Measurements from ENCODE around the gene TFF2.
A peak's percentile ranks its signal among the peaks of the same experiment; 100 is the strongest.

TFF2 gene

GRCh38 chr21:42364304-42364865 lies 13.6 kb upstream of the TFF2 start:
- Mint-ChIP-seq H3K27me3 (peaks cover 4% of the 10 kb centered on the region), H3K9me3 (no peaks in the 10 kb centered on the region), H3K27ac (peak overlapping the region; percentile 3), H3K4me1 (ENCODE audit: low read depth) (peaks cover 14% of the 10 kb centered on the region), H3K36me3 (ENCODE audit: low read depth) (no peaks in the 10 kb centered on the region), H3K4me3 (no peak overlapping the region)

GRCh38 chr21:42363312-42363711 lies 12.5 kb upstream of the TFF2 start:
- Mint-ChIP-seq H3K4me3 (no peak overlapping the region), H3K9me3 (no peaks in the 10 kb centered on the region), H3K36me3 (ENCODE audit: low read depth) (no peaks in the 10 kb centered on the region), H3K27ac (no peak overlapping the region), H3K4me1 (ENCODE audit: low read depth) (peaks cover 13% of the 10 kb centered on the region), H3K27me3 (peaks cover 7% of the 10 kb centered on the region)

GRCh38 chr21:42362700-42363099 lies 11.9 kb upstream of the TFF2 start:
- Mint-ChIP-seq H3K27me3 (peaks cover 7% of the 10 kb centered on the region), H3K27ac (no peak overlapping the region), H3K4me1 (ENCODE audit: low read depth) (peaks cover 9% of the 10 kb centered on the region), H3K4me3 (no peak overlapping the region), H3K9me3 (no peaks in the 10 kb centered on the region), H3K36me3 (ENCODE audit: low read depth) (no peaks in the 10 kb centered on the region)

GRCh38 chr21:42362198-42362597 lies 11.4 kb upstream of the TFF2 start:
- Mint-ChIP-seq H3K9me3 (no peaks in the 10 kb centered on the region), H3K27ac (no peak overlapping the region), H3K27me3 (peaks cover 7% of the 10 kb centered on the region), H3K36me3 (ENCODE audit: low read depth) (no peaks in the 10 kb centered on the region), H3K4me3 (no peak overlapping the region), H3K4me1 (ENCODE audit: low read depth) (peaks cover 9% of the 10 kb centered on the region)

- H3K4me3 Mint-ChIP-seq: no peak overlapping the region
- H3K4me1 Mint-ChIP-seq (ENCODE audit: low read depth): peaks cover 9% of the 10 kb centered on the region
- no peaks in the 10 kb centered on the region for H3K36me3 Mint-ChIP-seq (ENCODE audit: low read depth)
- no peak overlapping the region for H3K27ac Mint-ChIP-seq
- H3K27me3 Mint-ChIP-seq: peaks cover 7% of the 10 kb centered on the region
- no peaks in the 10 kb centered on the region for H3K9me3 Mint-ChIP-seq
Observed at GRCh38 chr21:42361286-42361685, 10.5 kb upstream of the TFF2 start.

- H3K4me3 Mint-ChIP-seq: no peak overlapping the region
- H3K27me3 Mint-ChIP-seq: peaks cover 7% of the 10 kb centered on the region
- H3K4me1 Mint-ChIP-seq (ENCODE audit: low read depth): peaks cover 9% of the 10 kb centered on the region
- peaks cover 3% of the 10 kb centered on the region for H3K9me3 Mint-ChIP-seq
- H3K27ac Mint-ChIP-seq: no peak overlapping the region
- no peaks in the 10 kb centered on the region for H3K36me3 Mint-ChIP-seq (ENCODE audit: low read depth)
Observed at GRCh38 chr21:42360317-42360716, 9.5 kb upstream of the TFF2 start.

GRCh38 chr21:42358937-42359336 lies 8.1 kb upstream of the TFF2 start:
- no peaks in the 10 kb centered on the region for H3K36me3 Mint-ChIP-seq (ENCODE audit: low read depth)
- no peak overlapping the region for H3K27ac Mint-ChIP-seq
- peaks cover 9% of the 10 kb centered on the region for H3K4me1 Mint-ChIP-seq (ENCODE audit: low read depth)
- H3K27me3 Mint-ChIP-seq: peaks cover 7% of the 10 kb centered on the region
- H3K9me3 Mint-ChIP-seq: peaks cover 10% of the 10 kb centered on the region
- H3K4me3 Mint-ChIP-seq: no peak overlapping the region

- Mint-ChIP-seq H3K27me3 (peaks cover 11% of the 10 kb centered on the region), H3K4me3 (no peak overlapping the region), H3K27ac (no peak overlapping the region), H3K36me3 (ENCODE audit: low read depth) (no peaks in the 10 kb centered on the region), H3K9me3 (peaks cover 16% of the 10 kb centered on the region), H3K4me1 (ENCODE audit: low read depth) (peaks cover 8% of the 10 kb centered on the region)
Observed at GRCh38 chr21:42358261-42358660, 7.5 kb upstream of the TFF2 start.

GRCh38 chr21:42357307-42357706 lies 6.5 kb upstream of the TFF2 start:
- Mint-ChIP-seq H3K27me3 (peaks cover 11% of the 10 kb centered on the region), H3K36me3 (ENCODE audit: low read depth) (no peaks in the 10 kb centered on the region), H3K4me3 (no peak overlapping the region), H3K4me1 (ENCODE audit: low read depth) (peaks cover 3% of the 10 kb centered on the region), H3K9me3 (peaks cover 16% of the 10 kb centered on the region), H3K27ac (no peak overlapping the region)

GRCh38 chr21:42356650-42357049 lies 5.9 kb upstream of the TFF2 start:
- peaks cover 16% of the 10 kb centered on the region for H3K9me3 Mint-ChIP-seq
- peaks cover 3% of the 10 kb centered on the region for H3K4me1 Mint-ChIP-seq (ENCODE audit: low read depth)
- H3K27ac Mint-ChIP-seq: no peak overlapping the region
- H3K4me3 Mint-ChIP-seq: no peak overlapping the region
- H3K27me3 Mint-ChIP-seq: peaks cover 8% of the 10 kb centered on the region
- no peaks in the 10 kb centered on the region for H3K36me3 Mint-ChIP-seq (ENCODE audit: low read depth)

- no peak overlapping the region for H3K27ac Mint-ChIP-seq
- H3K9me3 Mint-ChIP-seq: peaks cover 16% of the 10 kb centered on the region
- H3K36me3 Mint-ChIP-seq (ENCODE audit: low read depth): no peaks in the 10 kb centered on the region
- H3K4me1 Mint-ChIP-seq (ENCODE audit: low read depth): peaks cover 3% of the 10 kb centered on the region
- H3K27me3 Mint-ChIP-seq: peaks cover 8% of the 10 kb centered on the region
- no peak overlapping the region for H3K4me3 Mint-ChIP-seq
Observed at GRCh38 chr21:42356046-42356445, 5.3 kb upstream of the TFF2 start.

- no peaks in the 10 kb centered on the region for H3K36me3 Mint-ChIP-seq (ENCODE audit: low read depth)
- no peaks in the 10 kb centered on the region for H3K4me1 Mint-ChIP-seq (ENCODE audit: low read depth)
- no peak overlapping the region for H3K27ac Mint-ChIP-seq
- H3K4me3 Mint-ChIP-seq: no peak overlapping the region
- peaks cover 16% of the 10 kb centered on the region for H3K9me3 Mint-ChIP-seq
- peaks cover 7% of the 10 kb centered on the region for H3K27me3 Mint-ChIP-seq
Observed at GRCh38 chr21:42353623-42354022, 2.8 kb upstream of the TFF2 start.

GRCh38 chr21:42352441-42353095 lies 1.8 kb upstream of the TFF2 start:
- H3K27me3 Mint-ChIP-seq: peaks cover 4% of the 10 kb centered on the region
- peaks cover 16% of the 10 kb centered on the region for H3K9me3 Mint-ChIP-seq
- no peak overlapping the region for H3K4me3 Mint-ChIP-seq
- H3K36me3 Mint-ChIP-seq (ENCODE audit: low read depth): no peaks in the 10 kb centered on the region
- no peaks in the 10 kb centered on the region for H3K4me1 Mint-ChIP-seq (ENCODE audit: low read depth)
- H3K27ac Mint-ChIP-seq: no peak overlapping the region

- Mint-ChIP-seq H3K4me1 (ENCODE audit: low read depth) (no peaks in the 10 kb centered on the region), H3K27me3 (peaks cover 4% of the 10 kb centered on the region), H3K9me3 (peaks cover 16% of the 10 kb centered on the region), H3K27ac (no peak overlapping the region), H3K36me3 (ENCODE audit: low read depth) (no peaks in the 10 kb centered on the region), H3K4me3 (no peak overlapping the region)
Observed at GRCh38 chr21:42351626-42352440, 1.0 kb upstream of the TFF2 start.

GRCh38 chr21:42350318-42350910 lies 380 bp downstream of the TFF2 start:
- Mint-ChIP-seq H3K27ac (no peak overlapping the region), H3K4me1 (ENCODE audit: low read depth) (no peaks in the 10 kb centered on the region), H3K36me3 (ENCODE audit: low read depth) (no peaks in the 10 kb centered on the region), H3K27me3 (peaks cover 4% of the 10 kb centered on the region), H3K9me3 (peaks cover 14% of the 10 kb centered on the region), H3K4me3 (no peak overlapping the region)

All from stimulated activated naive CD8-positive, alpha-beta T cell treated with anti-CD3 and anti-CD28 coated beads, Interleukin-15, Interleukin-2, amounts not matched to agents 100 ng/mL and 50 ng/mL, for 24 hours (primary cell).